Breast epithelium (tissue), 4 donors: ENCODE data around the gene IL1RN. TPM values are rescaled to one million over a fixed set of nuclear protein-coding genes. Genes with fewer than 3 reads are reported as not detected.

Experiments used
- DNase-seq, 2 donors: peaks; one replicate each; pipeline ENCODE4 v3.0.0-alpha.2; 2019; ENCODE audit warnings: low spot score in 2 of 2
- H3K27ac ChIP-seq, 2 donors: fragments of 200-600 bp; sonication (generic) in 1 of 2; one replicate each; pipeline ENCODE4 v1.5.1; 2016 to 2019; ENCODE audit warnings: mild to moderate bottlenecking in 1 of 2
- H3K27me3 ChIP-seq, 2 donors: fragments of 200-600 bp; sonication (generic) in 1 of 2; one replicate each; pipeline versions ENCODE4 v1.5.1 to v1.6.0; 2017 to 2019; ENCODE audit warnings: control low read depth in 1 of 2, mild to moderate bottlenecking in 1 of 2
- H3K36me3 ChIP-seq: fragments of 200-600 bp; one replicate; pipeline ENCODE4 v1.5.1; 2019
- H3K4me1 ChIP-seq, 2 donors: fragments of 200-600 bp; sonication (generic); one replicate each; pipeline ENCODE4 v1.5.1; 2016 to 2019; ENCODE audit warnings: control low read depth in 1 of 2
- H3K4me3 ChIP-seq, 3 donors: fragments of 200-600 bp; sonication (generic); 1 replicate in 2 of 3; 2 replicates in 1 of 3; pipeline ENCODE4 v1.5.1; 2016 to 2019; ENCODE audit warnings: mild to moderate bottlenecking in 3 of 3, moderate library complexity in 2 of 3
- H3K9me3 ChIP-seq, 2 donors: fragments of 200-600 bp; sonication (generic) in 1 of 2; one replicate each; pipeline ENCODE4 v1.5.1; 2016 to 2019; ENCODE audit warnings: control low read depth in 1 of 2
- POLR2A ChIP-seq: fragments of 450-650 bp; IDR thresholded peaks from one replicate; pipeline ENCODE4 v1.6.1; 2016; ENCODE audit warnings: antibody characterized with exemption, mild to moderate bottlenecking, moderate library complexity
- POLR2AphosphoS5 ChIP-seq, 3 donors: sonication (generic); formaldehyde crosslinking; IDR thresholded peaks; one replicate each; pipeline ENCODE4 v1.6.1; 2017; ENCODE audit warnings: antibody characterized with exemption in 3 of 3
- intact Hi-C: fragments of 100-400 bp; cut with DNase I; formaldehyde crosslinking; loops from one replicate; pipeline ENCODE4 v1.15.1; 2023; ENCODE audit warnings: low total_unique reads
- total RNA-seq, 3 donors: library from RNA; depleted of rRNA; stranded (reverse); fragments of >200 nt; gene quantifications; one replicate each; pipeline ENCODE4 v1.1.0, GENCODE V29; 2016
- TF ChIP-seq, protein P1 (sequence below), 3 donors: fragments of 450-650 bp; IDR thresholded peaks; one replicate each; pipeline ENCODE4 v1.5.1; 2016 to 2017; ENCODE audit warnings: antibody characterized with exemption in 3 of 3, mild to moderate bottlenecking in 3 of 3, moderate library complexity in 3 of 3

The IL1RN gene
- total RNA-seq, 3 donors from 2014 or later: 0.66 to 3.8 (median 1.6) TPM

DNA sequence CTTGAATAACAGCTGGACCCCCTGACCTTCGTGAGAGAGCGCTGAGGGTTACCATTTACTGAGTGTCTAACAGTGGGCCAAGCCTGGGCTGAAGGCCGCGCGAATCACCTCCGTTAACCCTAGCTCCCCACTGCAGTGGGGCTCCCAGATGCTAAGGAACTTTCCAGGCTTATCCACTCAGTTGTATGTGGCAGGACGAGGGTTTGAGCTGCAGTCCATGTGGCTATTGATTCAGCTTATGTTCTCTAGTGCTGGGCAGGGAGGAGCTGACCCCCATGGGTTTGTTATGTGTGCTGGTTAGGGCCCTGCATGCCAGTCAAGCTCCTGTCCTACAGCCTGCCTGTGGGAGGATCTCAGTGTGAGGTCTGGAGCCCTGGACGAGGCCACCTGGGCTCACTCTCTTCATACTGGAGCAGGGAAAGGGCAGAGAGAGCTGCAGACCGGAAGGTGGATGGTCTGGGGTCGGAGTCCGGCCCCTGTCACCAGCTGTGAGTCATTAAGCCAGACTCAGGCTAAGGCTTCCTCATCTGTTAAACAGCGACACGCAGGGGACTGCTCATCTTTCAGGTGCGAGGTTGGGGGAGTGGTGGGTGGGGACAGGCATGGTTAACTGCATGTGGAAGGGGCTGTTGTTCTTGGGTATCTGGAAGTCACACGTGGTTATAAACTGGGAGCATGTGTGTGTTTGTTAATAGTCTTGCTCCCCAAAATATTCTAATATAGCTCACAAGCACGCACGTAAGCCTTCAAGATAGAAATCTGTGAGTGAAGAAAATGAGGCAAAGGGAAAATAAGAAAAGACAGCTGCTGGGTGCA is 52.9 kb downstream of the IL1RN start:
- H3K27ac ChIP-seq: no peak overlapping the region
- DNase-seq: no peak

DNA sequence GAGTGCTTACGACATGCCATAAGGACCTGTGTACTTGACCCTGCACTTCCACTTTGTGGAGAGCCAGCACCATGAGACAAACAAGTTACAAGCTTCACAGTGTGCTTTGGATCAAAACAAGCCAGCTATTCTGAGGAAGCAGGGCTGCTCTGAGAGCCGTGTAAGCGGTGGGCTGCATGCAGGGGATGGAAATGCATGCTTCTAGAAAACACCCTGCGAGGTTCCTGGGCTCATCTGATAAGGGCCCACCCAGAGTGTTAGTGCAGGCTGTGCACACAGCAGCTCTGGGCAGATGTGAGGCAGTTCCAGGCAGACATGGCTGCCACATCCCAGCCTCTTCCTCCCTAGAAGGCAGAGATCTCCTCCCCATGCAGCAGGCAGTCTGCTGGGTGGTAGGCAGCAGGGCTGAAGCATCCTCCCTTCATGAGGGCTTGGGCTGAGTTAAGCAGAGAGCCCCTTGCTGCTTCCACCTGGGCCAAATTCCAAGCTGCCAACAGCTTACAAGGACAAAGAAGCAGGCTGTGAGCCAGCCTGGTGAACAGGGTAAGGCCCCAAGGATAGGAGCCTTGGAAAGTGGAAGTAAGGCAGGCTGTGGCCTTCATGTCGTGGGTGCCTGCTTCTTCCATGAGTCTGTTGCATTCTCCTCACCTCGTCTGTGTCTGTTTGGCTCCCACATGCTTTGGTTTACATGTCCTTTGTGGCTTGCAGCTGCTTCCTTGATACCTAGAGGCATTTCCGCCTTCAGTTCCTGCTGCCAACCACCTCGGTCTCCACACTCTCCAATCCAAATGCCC is 54.1 kb downstream of the IL1RN start:
- intact Hi-C loops: no loop called here
- Histone ChIP-seq H3K9me3 (no peaks in the 10 kb centered on the region), H3K4me1 (no peaks in the 10 kb centered on the region), H3K4me3 (no peak overlapping the region), H3K27ac (peak overlapping the region in 1 of 2 donors; percentile 2), H3K36me3 (no peaks in the 10 kb centered on the region), H3K27me3 (no peaks in the 10 kb centered on the region)
- TF ChIP-seq, protein P1, sequence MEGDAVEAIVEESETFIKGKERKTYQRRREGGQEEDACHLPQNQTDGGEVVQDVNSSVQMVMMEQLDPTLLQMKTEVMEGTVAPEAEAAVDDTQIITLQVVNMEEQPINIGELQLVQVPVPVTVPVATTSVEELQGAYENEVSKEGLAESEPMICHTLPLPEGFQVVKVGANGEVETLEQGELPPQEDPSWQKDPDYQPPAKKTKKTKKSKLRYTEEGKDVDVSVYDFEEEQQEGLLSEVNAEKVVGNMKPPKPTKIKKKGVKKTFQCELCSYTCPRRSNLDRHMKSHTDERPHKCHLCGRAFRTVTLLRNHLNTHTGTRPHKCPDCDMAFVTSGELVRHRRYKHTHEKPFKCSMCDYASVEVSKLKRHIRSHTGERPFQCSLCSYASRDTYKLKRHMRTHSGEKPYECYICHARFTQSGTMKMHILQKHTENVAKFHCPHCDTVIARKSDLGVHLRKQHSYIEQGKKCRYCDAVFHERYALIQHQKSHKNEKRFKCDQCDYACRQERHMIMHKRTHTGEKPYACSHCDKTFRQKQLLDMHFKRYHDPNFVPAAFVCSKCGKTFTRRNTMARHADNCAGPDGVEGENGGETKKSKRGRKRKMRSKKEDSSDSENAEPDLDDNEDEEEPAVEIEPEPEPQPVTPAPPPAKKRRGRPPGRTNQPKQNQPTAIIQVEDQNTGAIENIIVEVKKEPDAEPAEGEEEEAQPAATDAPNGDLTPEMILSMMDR (IDR thresholded peaks at IDR 0.05): no peak
- TF ChIP-seq POLR2A (no peak), POLR2AphosphoS5 (IDR thresholded peaks at IDR 0.05) (no peak)
- DNase-seq: no peak

More for the DNA sequence above, 52.9 kb downstream of the IL1RN start:
- Histone ChIP-seq H3K9me3 (no peaks in the 10 kb centered on the region), H3K4me1 (no peaks in the 10 kb centered on the region), H3K4me3 (no peak overlapping the region), H3K36me3 (no peaks in the 10 kb centered on the region), H3K27me3 (no peaks in the 10 kb centered on the region)
- intact Hi-C loops: no loop called here
- TF ChIP-seq, protein P1 (IDR thresholded peaks at IDR 0.05): no peak
- TF ChIP-seq POLR2A (no peak), POLR2AphosphoS5 (IDR thresholded peaks at IDR 0.05) (no peak)

DNA sequence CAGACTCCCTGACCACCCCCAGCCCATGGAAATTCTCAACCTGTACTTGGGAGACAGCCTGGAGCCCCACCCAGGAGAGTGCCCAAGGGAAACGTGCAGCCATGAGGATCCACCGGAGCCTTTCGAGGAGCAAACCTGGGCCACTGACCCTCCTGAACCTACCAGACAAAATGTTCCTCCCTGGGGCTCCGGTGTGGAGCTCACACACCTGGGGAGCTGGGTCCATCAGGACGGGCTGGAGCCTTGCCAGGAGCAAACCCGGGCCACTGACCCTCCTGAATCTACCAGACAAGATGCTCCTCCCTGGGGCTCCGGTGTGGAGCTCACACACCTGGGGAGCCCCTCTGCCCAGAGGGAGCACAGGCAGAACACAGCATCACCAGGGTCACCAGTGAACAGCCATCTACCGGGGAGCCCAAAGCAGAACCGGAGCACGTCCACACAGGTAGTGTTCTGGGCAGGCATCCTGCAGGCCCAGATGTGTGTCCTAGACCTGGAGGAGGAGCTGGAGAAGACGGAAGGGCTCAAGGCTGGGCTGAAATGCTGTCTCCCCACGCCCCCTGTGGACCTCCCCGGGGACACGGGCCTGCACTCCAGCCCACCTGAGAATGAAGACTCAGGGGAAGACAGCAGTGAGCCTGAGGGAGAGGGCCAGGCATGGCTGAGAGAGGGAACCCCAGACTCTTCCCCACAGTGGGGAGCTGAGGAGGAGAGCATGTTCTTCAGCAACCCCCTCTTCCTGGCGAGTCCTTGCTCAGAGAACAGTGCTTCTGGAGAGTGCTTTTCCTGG is 55.3 kb downstream of the IL1RN start:
- Histone ChIP-seq H3K4me3 (no peak overlapping the region), H3K27ac (no peak overlapping the region), H3K4me1 (no peaks in the 10 kb centered on the region), H3K27me3 (no peaks in the 10 kb centered on the region), H3K36me3 (no peaks in the 10 kb centered on the region), H3K9me3 (no peaks in the 10 kb centered on the region)
- DNase-seq: no peak
- TF ChIP-seq, protein P1 (IDR thresholded peaks at IDR 0.05): no peak
- intact Hi-C loops: no loop called here

DNA sequence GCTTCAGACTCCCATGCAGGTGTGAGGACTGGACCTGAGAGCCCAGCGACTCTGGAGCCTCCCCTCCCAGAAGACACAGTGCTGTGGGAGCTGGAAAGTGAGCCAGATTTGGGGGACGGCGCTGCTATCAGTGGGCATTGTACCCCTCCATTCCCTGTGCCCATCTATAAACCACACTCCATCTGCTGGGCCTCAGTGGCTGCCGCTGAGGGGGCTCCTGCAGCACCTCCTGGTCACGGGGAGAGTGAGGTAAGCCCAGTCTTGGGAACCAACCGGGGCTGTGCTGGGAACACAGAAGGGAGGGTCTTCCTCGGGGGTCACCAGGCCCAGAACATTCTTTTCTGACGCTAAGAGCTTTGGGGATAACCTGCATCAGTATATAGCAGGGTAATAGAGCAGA is 55.9 kb downstream of the IL1RN start:
- H3K36me3 ChIP-seq: no peaks in the 10 kb centered on the region
- DNase-seq: no peak
- no peak for TF ChIP-seq POLR2A
- TF ChIP-seq, protein P1 (IDR thresholded peaks at IDR 0.05): no peak
- no peaks in the 10 kb centered on the region for H3K4me1 ChIP-seq
- intact Hi-C loops: no loop called here
- no peaks in the 10 kb centered on the region for H3K9me3 ChIP-seq
- H3K27me3 ChIP-seq: no peaks in the 10 kb centered on the region
- no peak overlapping the region for H3K27ac ChIP-seq
- no peak overlapping the region for H3K4me3 ChIP-seq

Other genes starting within 250 kb of the IL1RN start
- not detected for gene IL37, start 216.4 kb upstream of the IL1RN start, total RNA-seq
- gene IL36G, start 149.6 kb upstream of the IL1RN start, total RNA-seq: not detected
- gene IL36A, start 122.1 kb upstream of the IL1RN start, total RNA-seq: not detected
- gene IL36B, start 74.7 kb upstream of the IL1RN start, total RNA-seq: not detected
- not detected for gene IL36RN, start 68.4 kb upstream of the IL1RN start, total RNA-seq
- gene IL1F10, start 59.6 kb upstream of the IL1RN start, total RNA-seq: not detected
- gene PSD4, start 46.4 kb downstream of the IL1RN start, total RNA-seq: 10 to 100 TPM in 2 of 3 donors, 1 to 10 TPM in 1; 4.3 to 61.2 (median 40.3) TPM
- 1 to 10 TPM in 2 of 3 donors, under 1 TPM in 1; under 0.01 to 2.6 (median 1.0) TPM for gene PAX8, start 151.3 kb downstream of the IL1RN start, total RNA-seq